Lung (tissue), 12 donors: Measurements from ENCODE around the gene SLC8B1. TPM values are rescaled to one million over a fixed set of nuclear protein-coding genes. Genes with fewer than 3 reads are reported as not detected.

Source experiments
- ATAC-seq: fragments of 200-7000 bp; cut with Tn5 transposase; one replicate; pipeline ENCODE4 v1.9.1; 2020; ENCODE audit warnings: moderate number of reproducible peaks; ENCODE audit not compliant: insufficient read depth, low FRiP score
- DNase-seq, 3 donors: peaks; one replicate each; pipeline ENCODE4 v3.0.0-alpha.2; 2013 to 2017
- H3K27ac ChIP-seq, 2 donors: one replicate each; pipeline ENCODE4 v1.5.1; 2013; ENCODE audit warnings: mild to moderate bottlenecking in 2 of 2, moderate library complexity in 2 of 2, control low read depth in 1 of 2, inconsistent platforms in 1 of 2, low read depth in 1 of 2, low read length in 1 of 2
- H3K27me3 ChIP-seq, 3 donors: one replicate each; pipeline ENCODE4 v1.5.1; 2013; ENCODE audit warnings: low read length in 2 of 3; ENCODE audit not compliant: control insufficient read depth in 3 of 3, insufficient read depth in 3 of 3
- H3K36me3 ChIP-seq, 4 donors: one replicate each; pipeline ENCODE4 v1.5.1; 2013; ENCODE audit warnings: low read length in 4 of 4, mild to moderate bottlenecking in 1 of 4, moderate library complexity in 1 of 4; ENCODE audit not compliant: control insufficient read depth in 4 of 4, insufficient read depth in 4 of 4
- H3K4me1 ChIP-seq, 5 donors: one replicate each; pipeline ENCODE4 v1.5.1; 2013; ENCODE audit warnings: low read length in 5 of 5, mild to moderate bottlenecking in 2 of 5, moderate library complexity in 1 of 5; ENCODE audit not compliant: control insufficient read depth in 5 of 5, insufficient read depth in 5 of 5
- H3K4me3 ChIP-seq: one replicate; pipeline ENCODE4 v1.5.1; 2013; ENCODE audit warnings: mild to moderate bottlenecking, control low read depth, moderate library complexity
- H3K9ac ChIP-seq, 2 donors: one replicate each; pipeline ENCODE4 v1.5.1; 2013; ENCODE audit warnings: low read length in 2 of 2, control low read depth in 1 of 2; ENCODE audit not compliant: insufficient read depth in 1 of 2
- H3K9me3 ChIP-seq, 4 donors: one replicate each; pipeline ENCODE4 v1.5.1; 2013; ENCODE audit warnings: low read length in 3 of 4, mild to moderate bottlenecking in 1 of 4, moderate library complexity in 1 of 4; ENCODE audit not compliant: control insufficient read depth in 4 of 4, insufficient read depth in 3 of 4
- WGBS, 2 donors: extraction: QIAGEN DNeasy Blood & Tissue Kit; methylation state at CpG; one replicate each; pipeline ENCODE4 v1.1.7; 2013; 5-methylcytosine and 5-hydroxymethylcytosine counted together
- polyA plus RNA-seq, 2 donors: library from polyadenylated mRNA; stranded (reverse); fragments of 200-250 nt; gene quantifications; one replicate each; pipeline ENCODE4 v1.2.1, GENCODE V29; 2013
- total RNA-seq, 2 donors: library from RNA; depleted of rRNA in 1 of 2; stranded (reverse); fragments of >200 nt in 1 of 2; gene quantifications; one replicate each; pipeline ENCODE4 v1.2.1, GENCODE V29; 2014 to 2021
- TF ChIP-seq, protein P1 (sequence below): IDR thresholded peaks from 2 replicates; pipeline ENCODE4 v1.5.1; 2012; ENCODE audit warnings: mild to moderate bottlenecking; ENCODE audit errors: control extremely low read depth, extremely low read depth
- donor health status: control.
- donor health status: control.
- donor health status: Bipolar disorder and iron deficiency.
- donor health status: healthy.
- donor health status: DM: yes; HTN: yes; CAD: no.

The SLC8B1 gene
- total and polyA plus RNA-seq, 4 donors = 21.8 to 44.8 (median 32.1) TPM

DNA sequence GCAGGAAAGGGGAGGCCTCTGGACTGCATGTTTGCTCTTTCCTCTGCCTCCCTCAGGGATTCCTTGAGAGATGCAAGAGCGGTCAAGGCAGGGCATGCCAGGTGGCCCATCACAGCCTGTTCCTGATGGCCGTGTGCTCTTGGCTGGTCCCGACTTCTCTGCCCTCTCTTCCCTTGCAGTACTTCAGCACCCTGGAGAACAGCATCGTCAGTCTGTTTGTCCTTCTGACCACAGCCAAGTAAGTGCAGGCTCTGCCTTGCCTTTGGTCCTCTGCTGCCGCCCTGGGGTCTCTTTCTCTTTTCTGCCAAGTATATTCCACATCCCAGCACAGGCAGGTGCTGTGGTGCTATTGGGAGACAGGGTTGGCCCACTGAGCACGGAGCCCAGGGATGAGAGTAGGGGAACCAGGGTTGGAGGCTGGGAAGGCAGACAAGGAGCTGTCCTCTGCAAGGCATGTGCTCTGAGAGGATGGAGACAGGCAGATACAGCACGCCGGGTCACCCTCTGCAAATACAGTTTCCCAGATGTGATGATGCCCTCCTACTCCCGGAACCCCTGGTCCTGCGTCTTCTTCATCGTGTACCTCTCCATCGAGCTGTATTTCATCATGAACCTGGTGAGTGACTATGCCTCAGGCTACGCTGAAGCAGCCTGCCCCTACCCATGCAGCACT is 61.7 kb downstream of the SLC8B1 start:
- H3K27ac ChIP-seq = peak overlapping the region in 1 of 2 donors; percentile 69
- ATAC-seq (no peak), DNase-seq (no peak)
- no peak overlapping the region for H3K9ac ChIP-seq
- H3K9me3 ChIP-seq = no peaks in the 10 kb centered on the region
- TF ChIP-seq, protein P1, sequence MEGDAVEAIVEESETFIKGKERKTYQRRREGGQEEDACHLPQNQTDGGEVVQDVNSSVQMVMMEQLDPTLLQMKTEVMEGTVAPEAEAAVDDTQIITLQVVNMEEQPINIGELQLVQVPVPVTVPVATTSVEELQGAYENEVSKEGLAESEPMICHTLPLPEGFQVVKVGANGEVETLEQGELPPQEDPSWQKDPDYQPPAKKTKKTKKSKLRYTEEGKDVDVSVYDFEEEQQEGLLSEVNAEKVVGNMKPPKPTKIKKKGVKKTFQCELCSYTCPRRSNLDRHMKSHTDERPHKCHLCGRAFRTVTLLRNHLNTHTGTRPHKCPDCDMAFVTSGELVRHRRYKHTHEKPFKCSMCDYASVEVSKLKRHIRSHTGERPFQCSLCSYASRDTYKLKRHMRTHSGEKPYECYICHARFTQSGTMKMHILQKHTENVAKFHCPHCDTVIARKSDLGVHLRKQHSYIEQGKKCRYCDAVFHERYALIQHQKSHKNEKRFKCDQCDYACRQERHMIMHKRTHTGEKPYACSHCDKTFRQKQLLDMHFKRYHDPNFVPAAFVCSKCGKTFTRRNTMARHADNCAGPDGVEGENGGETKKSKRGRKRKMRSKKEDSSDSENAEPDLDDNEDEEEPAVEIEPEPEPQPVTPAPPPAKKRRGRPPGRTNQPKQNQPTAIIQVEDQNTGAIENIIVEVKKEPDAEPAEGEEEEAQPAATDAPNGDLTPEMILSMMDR = no peak
- peaks cover 0 to 19% (median 3%) of the 10 kb centered on the region in 5 donors for H3K4me1 ChIP-seq
- H3K4me3 ChIP-seq = no peak overlapping the region
- peaks cover 4 to 48% (median 23%) of the 10 kb centered on the region in 4 donors for H3K36me3 ChIP-seq
- no peaks in the 10 kb centered on the region for H3K27me3 ChIP-seq
- WGBS, 2 donors = 94% methylated on average over 13 of the region's 13 CpGs

DNA sequence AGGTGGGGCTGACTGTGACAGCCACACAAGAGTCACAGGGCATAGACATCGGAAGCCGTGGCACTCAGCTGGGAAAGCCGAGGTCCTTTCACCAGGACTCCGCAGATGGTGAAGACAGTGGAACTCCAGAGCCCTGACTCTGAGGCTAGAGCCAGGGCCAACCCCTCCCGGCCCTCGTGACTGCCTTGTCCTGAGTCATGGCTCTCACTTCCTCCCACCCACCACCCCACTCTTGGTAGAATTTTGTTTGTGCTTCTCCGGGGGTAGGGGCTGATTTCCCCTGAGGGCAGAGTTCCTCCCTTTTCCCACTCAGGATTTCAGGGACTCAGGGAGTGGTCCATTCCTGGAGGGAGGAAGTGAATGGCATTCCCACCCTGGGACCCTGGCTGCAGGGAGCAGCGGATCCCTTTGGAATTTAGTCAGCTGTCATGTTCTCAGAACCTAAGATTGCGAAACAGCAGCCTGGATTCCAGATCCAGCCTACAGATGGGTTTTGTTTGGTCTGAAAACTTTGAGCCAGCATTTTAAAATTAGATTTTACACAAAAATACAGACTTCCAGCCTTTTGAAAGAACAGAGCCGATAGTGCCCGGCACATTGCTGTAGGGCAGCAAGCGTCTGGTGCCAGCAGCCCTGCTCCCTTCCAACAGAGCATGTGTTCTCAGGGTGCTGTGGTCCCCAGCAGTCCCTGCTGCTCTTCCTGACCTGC is 62.9 kb downstream of the SLC8B1 start:
- peak overlapping the region; percentile 69 to 88 for H3K27ac ChIP-seq
- peaks cover 4 to 44% (median 15%) of the 10 kb centered on the region in 4 donors for H3K36me3 ChIP-seq
- DNase-seq (peak; percentile 75 to 92 (median 89)), ATAC-seq (peak; percentile 81)
- H3K9me3 ChIP-seq = no peaks in the 10 kb centered on the region
- 56 to 58% methylated on average over 12 of the region's 12 CpGs for WGBS, 2 donors
- peaks cover 0 to 19% (median 3%) of the 10 kb centered on the region in 5 donors for H3K4me1 ChIP-seq
- no peaks in the 10 kb centered on the region for H3K27me3 ChIP-seq
- H3K4me3 ChIP-seq = no peak overlapping the region
- TF ChIP-seq, protein P1 = no peak
- peak overlapping the region in 1 of 2 donors; percentile 8 for H3K9ac ChIP-seq

DNA sequence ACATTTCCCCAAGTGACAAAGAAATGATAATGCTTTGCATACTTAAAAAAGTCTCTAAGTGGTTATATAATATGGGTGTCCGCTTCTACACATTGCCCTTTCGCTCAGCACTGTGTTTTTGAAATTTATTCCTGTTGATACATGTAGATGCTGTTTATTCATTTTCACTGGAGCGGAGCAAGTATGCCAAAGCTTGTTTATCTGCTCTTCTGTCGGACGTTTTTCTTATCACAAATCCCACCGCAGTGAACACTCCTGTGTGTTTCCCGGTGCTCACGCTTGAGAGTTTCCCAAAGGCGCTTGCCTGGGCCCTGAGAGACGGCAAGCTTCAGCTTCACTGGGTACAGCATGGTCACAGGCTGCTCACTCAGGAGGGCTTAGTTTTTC is 63.5 kb downstream of the SLC8B1 start:
- H3K27me3 ChIP-seq = no peaks in the 10 kb centered on the region
- no peak for ATAC-seq
- H3K9ac ChIP-seq = no peak overlapping the region
- H3K4me1 ChIP-seq = peaks cover 0 to 19% (median 3%) of the 10 kb centered on the region in 5 donors
- 79 to 86% methylated on average over 10 of the region's 10 CpGs for WGBS, 2 donors
- H3K27ac ChIP-seq = peak overlapping the region; percentile 69 to 88
- H3K4me3 ChIP-seq = no peak overlapping the region
- H3K36me3 ChIP-seq = peaks cover 4 to 42% (median 13%) of the 10 kb centered on the region in 4 donors
- H3K9me3 ChIP-seq = no peaks in the 10 kb centered on the region
- DNase-seq = peak in 2 of 3 donors; percentile 5 to 13
- TF ChIP-seq, protein P1 = no peak
